ENCODE results near the gene TBC1D22A.
"Not testable (repeated sequence)": the region's sequence is repeated elsewhere in the genome, so short reads cannot be mapped to it uniquely, and the experiment has no call there.

Gene TBC1D22A

GRCh38 chr22:47047321-47048122 lies 285.1 kb downstream of the TBC1D22A start:
- no peak for DNase-seq (ENCODE audit: low read depth)

GRCh38 chr22:47048123-47049077 lies 285.9 kb downstream of the TBC1D22A start:
- DNase-seq (ENCODE audit: low read depth): no peak

- DNase-seq (ENCODE audit: low read depth): no peak
Measured at GRCh38 chr22:47049078-47049624, 286.7 kb downstream of the TBC1D22A start.

GRCh38 chr22:47049736-47050400 lies 287.4 kb downstream of the TBC1D22A start:
- DNase-seq (ENCODE audit: low read depth): not testable (repeated sequence)

- DNase-seq (ENCODE audit: low read depth): no peak
Measured at GRCh38 chr22:47050401-47051051, 288.1 kb downstream of the TBC1D22A start.

GRCh38 chr22:47051441-47052071 lies 289.1 kb downstream of the TBC1D22A start:
- no peak for DNase-seq (ENCODE audit: low read depth)

- no peak for DNase-seq (ENCODE audit: low read depth)
Measured at GRCh38 chr22:47052236-47053012, 290.0 kb downstream of the TBC1D22A start.

GRCh38 chr22:47053013-47053725 lies 290.7 kb downstream of the TBC1D22A start:
- DNase-seq (ENCODE audit: low read depth): no peak

- DNase-seq (ENCODE audit: low read depth): no peak
Measured at GRCh38 chr22:47053726-47054141, 291.3 kb downstream of the TBC1D22A start.

- no peak for DNase-seq (ENCODE audit: low read depth)
Measured at GRCh38 chr22:47054231-47055072, 292.0 kb downstream of the TBC1D22A start.

- DNase-seq (ENCODE audit: low read depth): no peak
Measured at GRCh38 chr22:47055073-47055355, 292.6 kb downstream of the TBC1D22A start.

- no peak for DNase-seq (ENCODE audit: low read depth)
Measured at GRCh38 chr22:47055461-47055860, 293.0 kb downstream of the TBC1D22A start.

- no peak for DNase-seq (ENCODE audit: low read depth)
Measured at GRCh38 chr22:47055921-47056320, 293.5 kb downstream of the TBC1D22A start.

- DNase-seq (ENCODE audit: low read depth): no peak
Measured at GRCh38 chr22:47056361-47056760, 293.9 kb downstream of the TBC1D22A start.

GRCh38 chr22:47056776-47057470 lies 294.5 kb downstream of the TBC1D22A start:
- DNase-seq (ENCODE audit: low read depth): no peak

GRCh38 chr22:47057916-47058585 lies 295.6 kb downstream of the TBC1D22A start:
- no peak for DNase-seq (ENCODE audit: low read depth)

- DNase-seq (ENCODE audit: low read depth): no peak
Measured at GRCh38 chr22:47059076-47059475, 296.6 kb downstream of the TBC1D22A start.

Data from stimulated activated CD8-positive, alpha-beta memory T cell treated with anti-CD3 and anti-CD28 coated beads, Interleukin-12 subunit alpha, Interleukin-12 subunit beta, amount 100 ng/mL, for 4 hours (primary cell).